GM08714 (cell line): ENCODE results near the gene CYSRT1.
A peak's percentile ranks its signal among the peaks of the same experiment; 100 is the strongest.

Experiments
- H3K4me3 ChIP-seq: fragments of 200-500 bp; sonication (Bioruptor generic); 2 replicates; pipeline ENCODE4 v1.5.1; 2014; ENCODE audit warnings: mild to moderate bottlenecking, low read length, inconsistent platforms
- ZNF274 ChIP-seq: IDR thresholded peaks from 2 replicates; pipeline ENCODE4 v1.6.1; 2012; ENCODE audit warnings: mild to moderate bottlenecking, low read depth, low read length

Gene CYSRT1

GRCh38 chr9:137214620-137215019 lies 10.4 kb upstream of the CYSRT1 start:
- no peak overlapping the region for H3K4me3 ChIP-seq
- TF ChIP-seq ZNF274 = no peak

GRCh38 chr9:137215196-137215986 lies 9.6 kb upstream of the CYSRT1 start:
- no peak for TF ChIP-seq ZNF274
- H3K4me3 ChIP-seq = no peak overlapping the region

- TF ChIP-seq ZNF274 = no peak
- H3K4me3 ChIP-seq = no peak overlapping the region
Measured at GRCh38 chr9:137216188-137216965, 8.6 kb upstream of the CYSRT1 start.

- no peak overlapping the region for H3K4me3 ChIP-seq
- no peak for TF ChIP-seq ZNF274
Measured at GRCh38 chr9:137217276-137218211, 7.4 kb upstream of the CYSRT1 start.

GRCh38 chr9:137218212-137218753 lies 6.7 kb upstream of the CYSRT1 start:
- no peak overlapping the region for H3K4me3 ChIP-seq
- no peak for TF ChIP-seq ZNF274

GRCh38 chr9:137218754-137219271 lies 6.2 kb upstream of the CYSRT1 start:
- TF ChIP-seq ZNF274 = no peak

GRCh38 chr9:137219757-137220316 lies 5.1 kb upstream of the CYSRT1 start:
- TF ChIP-seq ZNF274 = no peak
- H3K4me3 ChIP-seq = no peak overlapping the region

More at GRCh38 chr9:137218754-137219271, 6.2 kb upstream of the CYSRT1 start:
- H3K4me3 ChIP-seq = no peak overlapping the region

GRCh38 chr9:137220317-137221094 lies 4.5 kb upstream of the CYSRT1 start:
- no peak overlapping the region for H3K4me3 ChIP-seq
- TF ChIP-seq ZNF274 = no peak

GRCh38 chr9:137221095-137221505 lies 3.9 kb upstream of the CYSRT1 start:
- H3K4me3 ChIP-seq = no peak overlapping the region
- no peak for TF ChIP-seq ZNF274

- no peak overlapping the region; the same call in 1 of the 2 replicates for H3K4me3 ChIP-seq
- TF ChIP-seq ZNF274 = no peak
Measured at GRCh38 chr9:137221506-137222111, 3.4 kb upstream of the CYSRT1 start.

GRCh38 chr9:137222190-137223077 lies 2.5 kb upstream of the CYSRT1 start, which contains the start of gene RNF208:
RNF208 (minus strand) TSS chr9:137222240; CDS start chr9:137221212, 1,028 bp downstream.
- peak within 1 kb of the TSS; percentile 48; the same call in 1 of the 2 replicates for H3K4me3 ChIP-seq
- no peak for TF ChIP-seq ZNF274
